ENCODE data around the gene SPOCK3. TPM values are rescaled to one million over a fixed set of nuclear protein-coding genes. Genes with fewer than 3 reads are reported as not detected.

SPOCK3 gene
- total and polyA plus RNA-seq, 8 donors: 0.15 to 2.1 (median 0.92) TPM

GRCh38 chr4:167003326-167003725 is 231.0 kb downstream of the SPOCK3 start:
- H3K36me3 ChIP-seq: no peaks in the 10 kb centered on the region
- DNase-seq (no peak), ATAC-seq (no peak)
- no peaks in the 10 kb centered on the region for H3K27me3 ChIP-seq
- no peak for TF ChIP-seq CTCF (IDR thresholded peaks at IDR 0.05)
- H3K9me3 ChIP-seq: no peaks in the 10 kb centered on the region
- no peaks in the 10 kb centered on the region for H3K4me1 ChIP-seq
- intact Hi-C loops (cut with DNase I): no loop called here
- H3K4me3 ChIP-seq: no peak overlapping the region
- no peak overlapping the region for H3K27ac ChIP-seq

- no peak overlapping the region for H3K4me3 ChIP-seq
- DNase-seq (no peak), ATAC-seq (no peak)
- no peak overlapping the region for H3K27ac ChIP-seq
- no peaks in the 10 kb centered on the region for H3K36me3 ChIP-seq
- intact Hi-C loops (cut with DNase I): no loop called here
- H3K9me3 ChIP-seq: no peaks in the 10 kb centered on the region
- H3K4me1 ChIP-seq: no peaks in the 10 kb centered on the region
- TF ChIP-seq CTCF (IDR thresholded peaks at IDR 0.05): no peak
- no peaks in the 10 kb centered on the region for H3K27me3 ChIP-seq
Measured at GRCh38 chr4:167000141-167000852, 234.0 kb downstream of the SPOCK3 start.

- ATAC-seq (no peak), DNase-seq (no peak)
- Histone ChIP-seq H3K4me1 (no peaks in the 10 kb centered on the region), H3K4me3 (no peak overlapping the region), H3K27me3 (no peaks in the 10 kb centered on the region), H3K27ac (no peak overlapping the region), H3K36me3 (no peaks in the 10 kb centered on the region), H3K9me3 (no peaks in the 10 kb centered on the region)
- intact Hi-C loops (cut with DNase I): no loop called here
- no peak for TF ChIP-seq CTCF (IDR thresholded peaks at IDR 0.05)
Measured at GRCh38 chr4:166996216-166996615, 238.1 kb downstream of the SPOCK3 start.

GRCh38 chr4:166994686-166995085 is 239.6 kb downstream of the SPOCK3 start:
- TF ChIP-seq CTCF (IDR thresholded peaks at IDR 0.05): no peak
- H3K36me3 ChIP-seq: no peaks in the 10 kb centered on the region
- no peaks in the 10 kb centered on the region for H3K4me1 ChIP-seq
- H3K27ac ChIP-seq: no peak overlapping the region
- ATAC-seq (no peak), DNase-seq (no peak)
- no peak overlapping the region for H3K4me3 ChIP-seq
- H3K27me3 ChIP-seq: no peaks in the 10 kb centered on the region
- no peaks in the 10 kb centered on the region for H3K9me3 ChIP-seq
- intact Hi-C loops (cut with DNase I): no loop called here

- no peak overlapping the region for H3K27ac ChIP-seq
- H3K4me1 ChIP-seq: no peaks in the 10 kb centered on the region
- intact Hi-C loops (cut with DNase I): no loop called here
- no peak overlapping the region for H3K4me3 ChIP-seq
- H3K27me3 ChIP-seq: no peaks in the 10 kb centered on the region
- TF ChIP-seq CTCF (IDR thresholded peaks at IDR 0.05): no peak
- H3K36me3 ChIP-seq: no peaks in the 10 kb centered on the region
- ATAC-seq: no peak
- no peak for DNase-seq
- no peaks in the 10 kb centered on the region for H3K9me3 ChIP-seq
Measured at GRCh38 chr4:166991006-166991561, 243.2 kb downstream of the SPOCK3 start.
